Heart left ventricle (tissue), 11 donors: ENCODE data around the gene ESYT3. TPM values are rescaled to one million over a fixed set of nuclear protein-coding genes. Genes with fewer than 3 reads are reported as not detected.

Source experiments
- polyA plus RNA-seq, 2 donors: library from polyadenylated mRNA; stranded (reverse); fragments of 200-250 nt; gene quantifications; one replicate each; pipeline ENCODE4 v1.2.3, GENCODE V29; 2013
- total RNA-seq, 9 donors: library from RNA; depleted of rRNA in 2 of 9; stranded (reverse); fragments of >200 nt in 2 of 9; fragmentation: NEBNext Ultra II Directional in 3 of 9; extraction: Animal tissue kit (Norgen Biotek cat#: 25700) in 3 of 9; gene quantifications; one replicate each; pipeline versions ENCODE4 v1.1.0 to v1.2.4, GENCODE V29; 2016 to 2023
- donor health status: ischemic (EF 13 %, LVEDD 7.1; RV severe dilation, severe dysfunction).
- donor health status: healthy with polysubstance abuse.
- donor health status: DM: no; HTN: yes; CAD: no.
- donor health status: DM: no; HTN: no; CAD: no.
- donor health status: ischemic (EF 25% LVEDD 5.7; RV mildly dilated, moderate dysfunction).
- donor health status: healthy.
- donor health status: DM: yes; HTN: yes; CAD: no.
- donor health status: PGD.
- donor health status: nonischemic (EF 23%, LVEDD 6.1; RV moderate dilation, normal function).

Gene ESYT3
- total and polyA plus RNA-seq, 11 donors: 0.42 to 2.7 (median 1.2) TPM

Other genes starting within 250 kb of the ESYT3 start
- 10 to 100 TPM; 26.9 to 42.9 (median 33.3) TPM for gene ARMC8, start 247.3 kb upstream of the ESYT3 start, total RNA-seq
- gene ARMC8, start 247.3 kb upstream of the ESYT3 start, polyA plus RNA-seq: 10 to 100 TPM; 10.1 to 40.6 TPM
- gene NME9, start 104.8 kb upstream of the ESYT3 start, total RNA-seq: not detected
- not detected for gene NME9, start 104.8 kb upstream of the ESYT3 start, polyA plus RNA-seq
- gene MRAS, start 86.0 kb upstream of the ESYT3 start, total RNA-seq: 100 to 1,000 TPM; 227 to 413 (median 254) TPM
- 100 to 1,000 TPM; 112 to 245 TPM for gene MRAS, start 86.0 kb upstream of the ESYT3 start, polyA plus RNA-seq
- 10 to 100 TPM; 10.1 to 29.8 (median 23.7) TPM for gene CEP70, start 159.6 kb downstream of the ESYT3 start, total RNA-seq
- 10 to 100 TPM; 11.0 to 16.0 TPM for gene CEP70, start 159.6 kb downstream of the ESYT3 start, polyA plus RNA-seq
- 1 to 10 TPM; 2.0 to 5.9 (median 3.6) TPM for gene FAIM, start 174.2 kb downstream of the ESYT3 start, total RNA-seq
- gene FAIM, start 174.2 kb downstream of the ESYT3 start, polyA plus RNA-seq: 1 to 10 TPM; 5.5 to 7.2 TPM